Activated gamma-delta T cell treated with anti-CD3 and anti-CD28 coated beads, Interleukin-2, amount 50 U/mL, for 16 hours (primary cell): ENCODE data around the gene GSTM3.

ENCODE experiments used
- DNase-seq: peaks from one replicate; pipeline ENCODE4 v3.0.0-alpha.2; 2020; ENCODE audit warnings: low read depth

The GSTM3 gene

GRCh38 chr1:109740615-109741373, at the start of gene GSTM3:
GSTM3 (minus strand) TSS chr1:109741038; CDS start chr1:109740287, 751 bp downstream.
- no peak for DNase-seq

GRCh38 chr1:109790329-109790728, 49.5 kb upstream of the GSTM3 start:
- DNase-seq, result no peak

GRCh38 chr1:109789551-109790180, 48.8 kb upstream of the GSTM3 start:
- DNase-seq, result no peak

DNA sequence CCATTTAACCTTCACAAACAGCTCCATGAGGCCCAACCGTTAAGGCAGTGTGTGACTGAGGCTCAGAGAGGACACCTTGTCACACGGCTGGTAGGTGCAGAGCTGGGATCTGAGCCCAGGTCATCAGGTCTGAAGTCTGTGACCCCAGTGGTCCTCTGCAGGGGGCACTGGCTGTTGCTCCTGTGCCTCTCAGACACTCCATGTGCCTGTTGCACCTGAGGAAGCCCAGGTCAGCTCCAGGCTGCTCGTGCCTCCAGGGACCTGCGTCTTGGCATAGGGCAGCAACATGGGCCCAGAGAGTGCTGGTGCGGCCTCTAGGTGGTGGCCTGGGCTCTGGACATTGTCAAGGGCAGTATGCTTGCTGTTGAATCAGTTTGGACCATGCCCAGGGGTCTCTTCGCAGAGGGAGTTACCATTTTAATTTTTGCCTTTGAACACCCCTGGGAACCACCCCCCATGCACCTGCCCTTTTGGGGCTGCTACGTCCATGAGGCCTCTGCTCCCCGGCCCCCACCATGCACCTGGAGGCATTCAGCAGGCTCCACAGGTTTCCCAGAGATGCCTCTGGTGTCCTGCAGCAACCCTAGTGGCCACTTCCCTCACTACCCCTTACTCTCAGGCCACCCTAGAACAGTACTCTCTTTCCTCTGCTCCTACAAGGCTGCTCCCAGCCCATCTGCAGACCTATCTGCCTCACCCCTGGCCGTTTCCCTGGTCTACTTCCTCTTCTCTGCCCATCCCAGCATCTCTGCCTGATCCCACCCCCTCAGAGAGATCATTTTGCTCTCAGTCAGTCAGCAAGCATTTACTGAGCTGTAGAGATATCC, 48.1 kb upstream of the GSTM3 start:
- no peak for DNase-seq

GRCh38 chr1:109787845-109788601, 47.2 kb upstream of the GSTM3 start:
- DNase-seq, result no peak

- DNase-seq, result no peak
Measured at GRCh38 chr1:109787211-109787844, 46.5 kb upstream of the GSTM3 start.

DNA sequence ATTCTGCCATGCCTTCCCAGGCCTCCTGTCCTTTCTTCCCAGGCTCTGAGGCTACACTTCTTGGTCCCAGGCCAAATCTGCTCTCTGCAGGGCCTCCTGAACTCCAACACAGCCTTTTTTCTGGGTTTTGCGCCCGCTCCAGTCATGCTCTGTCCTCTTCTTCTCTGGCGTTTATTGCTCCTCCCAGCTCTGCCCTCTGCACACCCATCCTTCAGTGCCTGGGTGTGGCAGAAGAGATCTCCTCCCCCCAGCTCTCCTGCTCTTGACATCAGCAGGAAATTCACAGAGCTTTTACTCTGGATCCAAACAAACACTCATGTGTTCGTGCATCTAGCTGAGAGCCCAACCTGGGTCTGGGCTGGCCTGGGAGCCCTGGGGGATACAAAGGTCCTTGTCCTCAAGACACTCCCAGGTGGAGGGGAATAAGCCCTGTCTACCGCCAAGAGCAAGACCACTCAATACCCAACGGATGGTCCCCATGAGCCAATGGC, 45.7 kb upstream of the GSTM3 start:
- no peak for DNase-seq

- DNase-seq, result no peak
Measured at GRCh38 chr1:109786112-109786480, 45.3 kb upstream of the GSTM3 start.

GRCh38 chr1:109785446-109786111, 44.7 kb upstream of the GSTM3 start:
- no peak for DNase-seq

DNA sequence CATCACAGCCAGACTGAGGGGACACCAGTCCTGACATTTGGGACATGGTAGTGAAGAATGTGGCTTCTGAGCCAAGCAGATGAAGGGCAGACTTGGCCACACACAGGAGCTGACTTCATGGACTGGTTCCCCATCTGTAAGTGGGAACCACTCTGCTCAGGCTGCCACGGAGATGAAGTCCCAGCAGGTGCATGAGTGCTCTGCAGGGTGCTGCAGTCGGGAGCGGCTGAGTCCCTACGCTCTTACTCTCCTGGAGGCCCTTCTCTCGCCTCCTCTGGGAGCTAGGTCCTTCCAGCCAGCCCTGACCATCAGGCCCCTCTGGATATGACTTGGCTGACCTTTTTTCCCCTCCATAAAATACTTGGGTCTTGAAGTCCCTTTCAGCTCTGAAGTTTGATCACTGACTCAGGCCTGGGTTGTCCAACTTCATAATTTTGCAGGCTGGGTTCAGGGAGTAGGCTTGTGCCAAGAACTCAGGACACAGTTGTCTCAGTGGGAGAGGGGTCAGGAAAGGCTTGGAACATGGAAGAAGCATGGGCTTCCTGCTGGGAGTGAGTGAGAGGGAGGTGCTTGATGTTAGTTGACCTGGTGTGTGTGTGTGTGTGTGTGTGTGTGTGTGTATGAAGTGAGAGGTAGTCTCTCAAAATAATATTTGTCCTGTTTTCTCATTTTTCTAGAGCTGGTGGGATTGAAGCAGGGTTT, 43.9 kb upstream of the GSTM3 start:
- no peak for DNase-seq

GRCh38 chr1:109783436-109783835, 42.6 kb upstream of the GSTM3 start:
- no peak for DNase-seq

DNA sequence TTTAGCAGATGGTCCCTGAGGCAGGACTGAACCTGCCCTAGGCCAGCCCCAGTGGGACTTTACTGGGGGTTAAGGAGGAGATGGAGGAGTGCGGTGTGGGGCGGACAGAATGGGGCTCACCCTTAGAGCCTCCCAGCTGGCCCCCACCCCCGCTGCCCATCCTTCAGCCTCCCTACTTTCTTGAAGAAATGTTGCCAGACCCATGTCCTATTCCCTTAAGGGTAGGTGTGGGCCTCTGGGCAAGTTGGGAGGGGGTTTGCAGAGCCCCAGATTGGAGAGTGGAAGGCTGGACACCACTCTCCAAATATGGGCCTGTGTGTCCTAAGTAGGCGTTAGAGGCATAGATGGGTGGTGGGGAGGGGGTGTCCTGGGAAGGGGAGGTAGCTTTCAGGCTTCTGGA, 42.1 kb upstream of the GSTM3 start:
- DNase-seq, result no peak

DNA sequence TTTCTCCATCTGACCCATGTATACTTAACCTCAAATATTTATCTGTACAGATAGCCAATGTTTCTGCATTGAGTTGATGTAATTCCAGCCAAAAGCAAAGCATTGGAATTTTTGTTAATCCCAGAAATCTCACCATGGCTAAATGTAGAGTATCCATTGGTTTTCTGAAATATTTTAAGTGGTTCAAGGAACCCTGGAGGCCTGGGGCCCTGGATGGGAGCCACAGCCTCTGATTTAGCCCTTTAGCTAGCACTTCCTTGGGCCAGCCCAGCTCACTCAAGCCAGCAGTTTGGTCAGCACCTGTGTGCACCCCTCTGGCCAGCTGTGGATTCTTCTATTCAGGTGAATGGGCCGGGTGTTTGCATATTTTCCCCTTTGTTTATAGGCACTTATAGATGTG, 41.7 kb upstream of the GSTM3 start:
- no peak for DNase-seq

- no peak for DNase-seq
Measured at GRCh38 chr1:109781806-109782205, 41.0 kb upstream of the GSTM3 start.

DNA sequence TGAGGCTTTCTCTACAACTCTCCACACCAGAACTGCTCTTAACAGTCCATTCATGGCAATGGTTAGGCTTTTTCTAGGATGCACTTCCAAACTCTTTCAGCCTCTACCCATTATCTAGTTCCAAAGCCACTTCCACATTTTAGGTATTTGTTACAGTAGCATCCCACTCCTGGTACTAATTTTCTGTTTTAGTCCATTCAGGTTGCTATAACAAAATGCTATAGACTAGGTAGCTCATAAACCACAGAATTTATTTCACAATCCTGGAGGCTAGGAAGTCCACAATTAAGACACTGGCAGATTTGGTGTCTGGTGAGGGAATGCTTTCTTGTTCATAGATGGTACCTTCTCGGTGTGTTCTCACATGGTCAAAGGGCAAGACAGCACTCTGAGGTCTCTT, 40.1 kb upstream of the GSTM3 start:
- DNase-seq, result no peak

DNA sequence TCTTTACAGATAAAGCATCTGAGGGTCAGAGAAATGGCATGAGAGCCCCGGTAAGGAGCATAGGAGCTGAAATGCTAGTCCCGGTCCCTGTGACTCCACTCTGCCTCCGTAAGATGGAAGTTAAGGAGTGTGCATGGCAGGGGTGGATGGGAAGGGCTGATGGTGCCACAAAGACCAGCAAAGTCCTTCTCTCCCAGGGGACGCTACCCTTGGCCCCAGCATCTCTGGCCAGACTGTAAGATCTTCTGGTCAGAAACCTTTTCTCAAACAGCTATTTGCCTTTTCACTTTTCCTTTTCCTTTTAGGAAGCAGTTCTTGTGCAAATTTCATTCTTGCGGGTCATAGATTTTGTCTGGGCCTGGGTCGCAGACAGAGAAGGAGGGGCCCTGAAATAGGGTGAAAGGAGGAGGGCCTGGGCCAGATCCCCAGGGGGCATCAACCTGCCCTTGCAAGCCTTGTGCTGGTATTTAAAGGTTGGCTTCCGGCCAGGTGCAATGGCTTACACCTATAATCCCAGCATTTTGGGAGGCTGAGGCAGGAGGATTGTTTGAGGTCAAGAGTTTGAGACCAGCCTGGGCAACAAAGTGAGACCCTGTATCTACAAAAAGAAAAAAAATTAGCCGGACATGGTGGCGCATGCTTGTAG, 37.3 kb upstream of the GSTM3 start:
- no peak for DNase-seq

DNA sequence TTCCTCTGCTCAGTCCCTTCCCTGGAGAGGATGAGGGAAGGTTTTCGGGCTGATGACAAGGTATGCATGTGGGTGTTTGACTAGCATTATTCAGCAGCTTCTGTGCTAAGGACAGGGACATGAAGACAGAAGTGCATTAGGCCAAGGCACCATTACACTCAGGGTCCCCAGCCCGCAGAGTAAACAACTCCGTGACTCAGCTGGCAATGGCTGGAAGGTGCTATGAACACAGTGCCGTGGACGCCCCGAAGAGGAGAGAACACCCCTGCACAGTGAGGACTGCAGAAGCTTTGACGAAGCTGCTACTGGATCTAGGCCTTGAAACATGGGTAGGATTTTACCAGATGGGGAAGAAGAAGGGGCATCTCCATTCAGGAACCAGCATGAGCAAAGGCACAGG, 36.6 kb upstream of the GSTM3 start:
- no peak for DNase-seq

GRCh38 chr1:109776911-109777310, 36.1 kb upstream of the GSTM3 start:
- DNase-seq, result peak; percentile 65

- no peak for DNase-seq
Measured at GRCh38 chr1:109776206-109776835, 35.5 kb upstream of the GSTM3 start.
